Lower leg skin (tissue), 4 donors: Measurements from ENCODE around the gene DDX56. TPM values are rescaled to one million over a fixed set of nuclear protein-coding genes. Genes with fewer than 3 reads are reported as not detected.
A peak's percentile ranks its signal among the peaks of the same experiment; 100 is the strongest.

Experiments used
- DNase-seq, 2 donors: peaks; one replicate each; pipeline ENCODE4 v3.0.0-alpha.2; 2019; ENCODE audit warnings: low spot score in 2 of 2
- H3K4me3 ChIP-seq: fragments of 200-600 bp; sonication (generic); 2 replicates; pipeline ENCODE4 v1.5.1; 2017; ENCODE audit warnings: mild to moderate bottlenecking, low read depth; ENCODE audit not compliant: poor library complexity, severe bottlenecking
- POLR2A ChIP-seq, 2 donors: fragments of 450-650 bp; IDR thresholded peaks; one replicate each; pipeline ENCODE4 v1.6.1; 2016 to 2017; ENCODE audit warnings: antibody characterized with exemption in 2 of 2, mild to moderate bottlenecking in 1 of 2, moderate library complexity in 1 of 2
- WGBS, 2 donors: methylation state at CpG; one replicate each; pipeline ENCODE4 v1.1.5; 2018; 5-methylcytosine and 5-hydroxymethylcytosine counted together
- intact Hi-C: fragments of 100-400 bp; cut with DNase I; formaldehyde crosslinking; loops from one replicate; pipeline ENCODE4 v1.15.0; 2023; ENCODE audit warnings: low total_unique reads
- total RNA-seq, 4 donors: library from RNA; depleted of rRNA; stranded (reverse); fragments of >200 nt; gene quantifications; one replicate each; pipeline ENCODE4 v1.1.0, GENCODE V29; 2016
- TF ChIP-seq, protein P1 (sequence below), 3 donors: fragments of 450-650 bp; IDR thresholded peaks; one replicate each; pipeline ENCODE4 v1.5.1; 2016; ENCODE audit warnings: antibody characterized with exemption in 3 of 3, mild to moderate bottlenecking in 3 of 3, moderate library complexity in 2 of 3

DDX56 gene
- total RNA-seq, 4 donors from 2014 or later, result 58.9 to 71.7 (median 68.3) TPM

DNA sequence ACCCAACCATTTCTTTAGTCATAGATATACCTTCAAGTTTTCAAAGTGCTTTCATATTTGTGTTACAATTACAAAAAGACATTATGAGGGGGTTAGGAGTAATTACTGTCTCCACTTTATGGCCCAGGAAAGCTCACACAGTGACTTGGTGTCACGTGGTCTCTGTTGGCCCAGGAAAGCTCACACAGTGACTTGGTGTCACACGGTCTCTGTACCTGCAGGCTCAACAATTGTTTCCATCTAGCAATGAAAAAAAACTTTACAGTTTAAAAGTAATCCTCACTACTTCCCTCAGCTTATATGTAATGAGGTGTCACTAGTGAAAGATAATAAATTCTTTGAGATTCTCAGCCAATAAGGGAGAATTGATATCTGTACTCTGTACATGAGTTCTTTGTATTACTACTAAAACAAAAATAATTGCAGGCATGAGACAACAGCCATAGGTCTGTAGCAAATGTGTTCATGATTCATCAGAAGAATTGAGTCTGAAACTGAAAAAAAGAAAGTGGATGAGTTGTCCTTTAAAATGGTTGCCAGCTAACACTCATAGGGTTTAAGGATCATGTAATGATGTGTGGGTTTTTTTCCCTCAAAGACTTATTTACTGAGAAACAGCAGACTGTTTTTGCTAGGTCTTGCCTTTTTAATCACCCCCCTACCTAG is 43.6 kb upstream of the DDX56 start:
- DNase-seq, result no peak
- WGBS, 2 donors, result 66 to 69% methylated on average over 2 of the region's 2 CpGs
- TF ChIP-seq, protein P1, sequence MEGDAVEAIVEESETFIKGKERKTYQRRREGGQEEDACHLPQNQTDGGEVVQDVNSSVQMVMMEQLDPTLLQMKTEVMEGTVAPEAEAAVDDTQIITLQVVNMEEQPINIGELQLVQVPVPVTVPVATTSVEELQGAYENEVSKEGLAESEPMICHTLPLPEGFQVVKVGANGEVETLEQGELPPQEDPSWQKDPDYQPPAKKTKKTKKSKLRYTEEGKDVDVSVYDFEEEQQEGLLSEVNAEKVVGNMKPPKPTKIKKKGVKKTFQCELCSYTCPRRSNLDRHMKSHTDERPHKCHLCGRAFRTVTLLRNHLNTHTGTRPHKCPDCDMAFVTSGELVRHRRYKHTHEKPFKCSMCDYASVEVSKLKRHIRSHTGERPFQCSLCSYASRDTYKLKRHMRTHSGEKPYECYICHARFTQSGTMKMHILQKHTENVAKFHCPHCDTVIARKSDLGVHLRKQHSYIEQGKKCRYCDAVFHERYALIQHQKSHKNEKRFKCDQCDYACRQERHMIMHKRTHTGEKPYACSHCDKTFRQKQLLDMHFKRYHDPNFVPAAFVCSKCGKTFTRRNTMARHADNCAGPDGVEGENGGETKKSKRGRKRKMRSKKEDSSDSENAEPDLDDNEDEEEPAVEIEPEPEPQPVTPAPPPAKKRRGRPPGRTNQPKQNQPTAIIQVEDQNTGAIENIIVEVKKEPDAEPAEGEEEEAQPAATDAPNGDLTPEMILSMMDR (IDR thresholded peaks at IDR 0.05), result no peak
- TF ChIP-seq POLR2A (IDR thresholded peaks at IDR 0.05), result no peak
- no peak overlapping the region for H3K4me3 ChIP-seq
- intact Hi-C loops, result no loop called here

DNA sequence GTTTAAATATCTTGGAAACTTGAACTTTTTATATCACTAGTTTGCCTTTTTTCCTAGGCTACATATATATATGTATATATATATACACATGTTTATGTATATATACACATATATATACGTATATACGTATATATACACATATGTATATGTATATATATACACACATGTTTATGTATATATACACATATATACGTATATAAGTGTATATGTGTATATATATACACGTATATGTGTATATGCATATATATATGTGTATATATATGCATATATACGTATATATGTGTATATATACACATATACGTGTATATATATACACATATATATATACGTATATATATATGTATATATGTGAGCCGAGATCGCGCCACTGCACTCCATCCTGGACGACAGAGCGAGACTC is 42.8 kb upstream of the DDX56 start:
- TF ChIP-seq POLR2A (IDR thresholded peaks at IDR 0.05), result no peak
- TF ChIP-seq, protein P1 (IDR thresholded peaks at IDR 0.05), result no peak
- DNase-seq, result no peak
- no peak overlapping the region for H3K4me3 ChIP-seq
- WGBS, 2 donors, result 91 to 92% methylated on average over 12 of the region's 12 CpGs
- intact Hi-C loops, result no loop called here

DNA sequence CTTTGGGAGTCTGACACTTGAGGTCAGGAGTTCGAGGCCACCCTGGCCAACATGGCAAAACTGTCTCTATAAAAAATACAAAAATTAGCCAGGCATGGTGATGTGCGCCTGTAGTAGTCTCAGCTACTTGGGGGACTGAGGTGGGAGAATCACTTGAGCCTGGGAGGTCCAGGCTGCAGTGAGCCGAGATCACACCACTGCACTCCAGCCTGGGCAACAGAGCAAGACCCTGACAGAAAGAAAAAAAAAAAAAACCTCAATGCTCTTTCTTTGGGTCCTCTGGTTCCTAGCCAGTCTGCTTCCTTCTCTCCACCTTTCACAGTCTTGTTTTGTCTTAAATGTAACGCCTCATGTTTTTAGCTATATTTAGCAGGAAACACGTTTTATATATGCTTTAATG is 42.1 kb upstream of the DDX56 start:
- intact Hi-C loops, result no loop called here
- H3K4me3 ChIP-seq, result no peak overlapping the region
- TF ChIP-seq, protein P1 (IDR thresholded peaks at IDR 0.05), result no peak
- no peak for TF ChIP-seq POLR2A (IDR thresholded peaks at IDR 0.05)
- no peak for DNase-seq
- 74 to 90% methylated on average over 5 of the region's 5 CpGs for WGBS, 2 donors

- TF ChIP-seq POLR2A (IDR thresholded peaks at IDR 0.05), result no peak
- TF ChIP-seq, protein P1 (IDR thresholded peaks at IDR 0.05), result no peak
- H3K4me3 ChIP-seq, result no peak overlapping the region
- DNase-seq, result peak in 1 of 2 donors; percentile 63
- intact Hi-C loops, result no loop called here
- 63 to 75% methylated on average over 2 of the region's 2 CpGs for WGBS, 2 donors
Measured at GRCh38 chr7:44615149-44615611, 41.5 kb upstream of the DDX56 start.

GRCh38 chr7:44609829-44610228 is 36.1 kb upstream of the DDX56 start:
- TF ChIP-seq POLR2A (IDR thresholded peaks at IDR 0.05), result no peak
- TF ChIP-seq, protein P1 (IDR thresholded peaks at IDR 0.05), result no peak
- WGBS, 2 donors, result 89 to 90% methylated on average over 3 of the region's 3 CpGs
- intact Hi-C loops, result no loop called here
- DNase-seq, result no peak
- no peak overlapping the region for H3K4me3 ChIP-seq
